ENCODE results near the gene PPIB.

DNA sequence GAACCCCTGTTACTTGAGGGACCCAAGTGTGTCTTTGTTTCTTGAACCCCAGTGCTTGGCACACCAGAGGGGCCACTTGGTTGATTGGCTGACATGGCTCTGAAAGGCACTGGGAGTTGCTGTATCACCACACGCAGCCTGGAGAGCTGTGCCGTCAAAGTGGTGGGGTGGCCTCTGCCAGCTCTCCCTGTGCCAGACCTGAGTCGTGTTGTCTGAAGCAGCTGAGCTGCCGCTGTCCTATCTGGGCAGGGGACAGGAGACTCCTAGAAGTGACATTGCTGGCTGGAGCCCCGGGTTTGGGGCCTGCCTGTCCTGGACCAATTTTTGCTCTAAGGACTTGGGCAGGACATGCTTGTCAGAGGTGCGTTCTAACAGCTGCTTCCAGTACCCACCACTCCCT, 16.8 kb downstream of the PPIB start:
- TF ChIP-seq EP300 (IDR thresholded peaks at IDR 0.05) (no peak), POLR2A (IDR thresholded peaks at IDR 0.05) (no peak)
- TF ChIP-seq, protein P1, sequence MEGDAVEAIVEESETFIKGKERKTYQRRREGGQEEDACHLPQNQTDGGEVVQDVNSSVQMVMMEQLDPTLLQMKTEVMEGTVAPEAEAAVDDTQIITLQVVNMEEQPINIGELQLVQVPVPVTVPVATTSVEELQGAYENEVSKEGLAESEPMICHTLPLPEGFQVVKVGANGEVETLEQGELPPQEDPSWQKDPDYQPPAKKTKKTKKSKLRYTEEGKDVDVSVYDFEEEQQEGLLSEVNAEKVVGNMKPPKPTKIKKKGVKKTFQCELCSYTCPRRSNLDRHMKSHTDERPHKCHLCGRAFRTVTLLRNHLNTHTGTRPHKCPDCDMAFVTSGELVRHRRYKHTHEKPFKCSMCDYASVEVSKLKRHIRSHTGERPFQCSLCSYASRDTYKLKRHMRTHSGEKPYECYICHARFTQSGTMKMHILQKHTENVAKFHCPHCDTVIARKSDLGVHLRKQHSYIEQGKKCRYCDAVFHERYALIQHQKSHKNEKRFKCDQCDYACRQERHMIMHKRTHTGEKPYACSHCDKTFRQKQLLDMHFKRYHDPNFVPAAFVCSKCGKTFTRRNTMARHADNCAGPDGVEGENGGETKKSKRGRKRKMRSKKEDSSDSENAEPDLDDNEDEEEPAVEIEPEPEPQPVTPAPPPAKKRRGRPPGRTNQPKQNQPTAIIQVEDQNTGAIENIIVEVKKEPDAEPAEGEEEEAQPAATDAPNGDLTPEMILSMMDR (IDR thresholded peaks at IDR 0.05): no peak
